DLD1 (cell line): ENCODE data around the gene ADGRV1.
"Not testable (repeated sequence)": the region's sequence is repeated elsewhere in the genome, so short reads cannot be mapped to it uniquely, and the experiment has no call there.

Experiments
- in situ Hi-C: cut with HindIII; loops from 2 replicates; pipeline ENCODE4 v1.10.0; 2017; ENCODE audit warnings: low sequenced_read_pairs

The ADGRV1 gene

GRCh38 chr5:90962481-90962880, 403.9 kb downstream of the ADGRV1 start:
- in situ Hi-C loops = no loop called here

GRCh38 chr5:90965110-90965685, 406.6 kb downstream of the ADGRV1 start:
- in situ Hi-C loops = no loop called here

DNA sequence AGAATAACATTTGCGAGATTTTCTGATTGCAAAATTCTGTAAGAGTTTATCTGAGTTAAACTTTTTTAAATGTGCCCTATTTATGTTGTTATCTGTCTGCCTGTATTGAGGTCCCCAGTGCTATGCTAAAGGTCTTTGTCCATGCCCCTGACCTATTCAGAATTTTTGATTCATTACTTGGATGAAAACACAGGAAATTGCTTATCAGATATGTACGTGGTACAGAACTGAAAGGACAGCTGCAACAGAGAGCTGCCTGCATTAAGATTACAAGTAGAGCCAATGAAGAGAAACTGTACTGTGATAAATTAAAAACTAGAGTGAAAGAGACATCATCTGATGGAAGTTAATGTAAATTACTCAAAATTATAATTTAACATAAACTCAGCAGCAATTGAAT, 408.8 kb downstream of the ADGRV1 start:
- in situ Hi-C loops = no loop called here

GRCh38 chr5:90967851-90968250, 409.3 kb downstream of the ADGRV1 start:
- in situ Hi-C loops = no loop called here

DNA sequence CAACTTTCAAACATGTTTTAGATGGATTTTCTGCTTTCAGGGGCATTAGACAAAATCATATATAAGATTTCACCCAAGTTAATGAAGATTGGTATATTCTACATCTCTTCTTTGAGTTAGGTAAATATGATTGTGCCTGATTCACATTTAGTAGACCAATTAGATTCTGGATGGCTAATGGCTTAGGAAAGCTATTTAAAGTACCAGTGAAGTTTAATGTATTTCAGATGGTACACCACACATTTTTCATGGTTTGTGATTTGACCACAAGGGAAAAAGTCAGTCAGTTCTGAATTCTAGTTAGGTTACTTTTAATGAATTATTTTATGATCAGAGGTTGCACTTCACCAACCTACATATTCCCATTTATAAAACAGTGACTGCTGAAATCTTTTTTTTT, 409.7 kb downstream of the ADGRV1 start:
- in situ Hi-C loops = no loop called here

DNA sequence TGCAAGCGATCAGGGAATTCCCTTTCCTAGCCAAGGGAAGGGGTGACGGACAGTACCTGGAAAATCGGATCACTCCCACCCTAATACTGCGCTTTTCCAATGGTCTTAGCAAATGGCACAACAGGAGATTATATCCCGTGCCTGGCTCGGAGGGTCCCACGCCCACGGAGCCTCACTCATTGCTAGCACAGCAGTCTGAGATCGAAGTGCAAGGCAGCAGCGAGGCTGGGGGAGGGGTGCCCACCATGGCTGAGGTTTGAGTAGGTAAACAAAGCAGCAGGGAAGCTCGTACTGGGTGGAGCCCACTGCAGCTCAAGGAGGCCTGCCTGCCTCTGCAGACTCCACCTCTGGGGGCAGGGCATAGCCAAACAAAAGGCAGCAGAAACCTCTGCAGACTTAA, 411.3 kb downstream of the ADGRV1 start:
- in situ Hi-C loops = not testable (repeated sequence)

GRCh38 chr5:90981177-90981576, 422.6 kb downstream of the ADGRV1 start:
- in situ Hi-C loops = loop anchor here (5.0 kb wide), 1 partner anchor 64 kb away; no protein-coding TSS in a partner anchor

DNA sequence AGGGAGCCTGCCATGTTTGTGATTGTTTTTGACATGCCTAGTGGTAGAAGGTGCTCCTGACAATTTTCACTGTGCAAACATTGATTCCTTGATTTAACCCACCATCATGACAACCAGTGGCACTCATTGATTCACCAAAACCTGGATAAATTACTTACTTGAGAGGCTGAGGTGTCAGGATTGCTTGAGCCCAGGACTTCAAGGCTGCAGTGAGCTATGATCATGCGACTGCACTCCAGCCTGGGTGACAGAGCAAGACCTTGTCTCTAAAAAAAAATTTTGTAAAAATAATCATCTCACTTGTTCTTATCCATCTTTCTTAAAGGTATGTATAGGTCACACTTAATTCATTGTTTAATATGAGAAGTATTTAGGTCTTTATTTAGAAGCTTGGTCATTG, 423.2 kb downstream of the ADGRV1 start:
- in situ Hi-C loops = loop anchor here (5.0 kb wide), 1 partner anchor 65 kb away; no protein-coding TSS in a partner anchor

DNA sequence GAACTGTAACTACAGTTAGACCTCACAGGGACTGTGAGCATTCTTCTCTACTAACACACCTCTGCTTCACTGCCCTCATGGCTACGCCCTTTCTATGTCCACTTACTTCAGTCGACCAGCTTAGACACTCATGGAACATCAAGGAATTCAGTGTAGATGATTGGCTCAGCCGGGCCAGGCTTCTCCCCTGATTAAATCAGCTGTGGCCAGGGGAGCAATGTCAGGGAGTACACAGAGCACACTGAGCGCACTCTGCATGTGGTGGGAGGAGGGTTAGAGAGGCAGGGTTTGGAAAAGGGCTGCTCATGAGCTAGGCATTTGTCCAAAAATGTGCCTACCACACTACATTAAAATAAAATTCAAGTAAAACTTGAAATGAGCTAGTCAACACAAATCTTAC, 424.0 kb downstream of the ADGRV1 start:
- in situ Hi-C loops = loop anchor here (5.0 kb wide), 1 partner anchor 65 kb away; no protein-coding TSS in a partner anchor

GRCh38 chr5:90983148-90983547, 424.6 kb downstream of the ADGRV1 start:
- in situ Hi-C loops = loop anchor here (5.0 kb wide), 1 partner anchor 66 kb away; no protein-coding TSS in a partner anchor

- in situ Hi-C loops = loop anchor here (5.0 kb wide), 1 partner anchor 66 kb away; no protein-coding TSS in a partner anchor
Measured at GRCh38 chr5:90983711-90984124, 425.1 kb downstream of the ADGRV1 start.

GRCh38 chr5:90985341-90985740, 426.7 kb downstream of the ADGRV1 start:
- in situ Hi-C loops = no loop called here

- in situ Hi-C loops = no loop called here
Measured at GRCh38 chr5:90987726-90988125, 429.1 kb downstream of the ADGRV1 start.

- in situ Hi-C loops = no loop called here
Measured at GRCh38 chr5:90991201-90991600, 432.6 kb downstream of the ADGRV1 start.

- in situ Hi-C loops = no loop called here
Measured at GRCh38 chr5:90994796-90995195, 436.2 kb downstream of the ADGRV1 start.

DNA sequence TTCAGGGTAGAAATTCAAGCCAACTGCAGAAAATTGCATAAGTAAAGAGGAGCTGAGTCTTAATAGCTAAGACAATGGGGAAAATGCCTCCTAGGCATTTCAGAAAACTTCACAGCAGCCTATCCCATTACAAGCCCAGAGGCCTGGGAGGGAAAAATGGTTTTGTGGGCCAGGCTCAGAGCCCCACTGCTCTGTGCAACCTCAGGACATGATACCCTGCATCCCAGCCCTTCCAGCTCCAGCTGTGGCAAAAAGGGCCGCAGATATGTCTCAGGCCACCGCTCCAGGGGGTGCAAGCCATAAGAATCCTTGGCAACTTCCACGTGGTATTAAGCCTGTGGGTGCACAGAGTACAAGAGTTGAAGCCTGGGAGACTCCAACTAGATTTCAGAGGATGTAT, 437.5 kb downstream of the ADGRV1 start:
- in situ Hi-C loops = no loop called here

- in situ Hi-C loops = no loop called here
Measured at GRCh38 chr5:90997082-90997481, 438.5 kb downstream of the ADGRV1 start.

DNA sequence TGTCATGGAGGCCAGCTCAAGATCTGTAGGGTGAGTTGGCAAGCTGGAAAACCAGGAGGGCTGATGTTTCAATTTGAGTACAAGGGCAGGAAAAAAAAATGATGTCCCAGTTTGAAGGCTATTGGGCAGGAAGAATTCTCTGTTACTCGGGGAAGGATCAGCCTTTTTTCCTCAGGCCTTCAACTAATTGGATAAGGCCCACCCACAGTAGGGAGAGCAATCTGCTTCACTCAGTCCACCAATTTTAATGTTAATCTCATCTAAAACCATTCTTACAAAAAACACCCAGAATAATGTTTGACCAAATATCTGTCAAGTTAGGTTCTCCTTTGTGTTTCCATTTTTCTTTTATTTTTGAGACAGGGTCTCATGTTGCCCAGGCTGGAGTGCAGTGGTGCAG, 442.1 kb downstream of the ADGRV1 start:
- in situ Hi-C loops = no loop called here

DNA sequence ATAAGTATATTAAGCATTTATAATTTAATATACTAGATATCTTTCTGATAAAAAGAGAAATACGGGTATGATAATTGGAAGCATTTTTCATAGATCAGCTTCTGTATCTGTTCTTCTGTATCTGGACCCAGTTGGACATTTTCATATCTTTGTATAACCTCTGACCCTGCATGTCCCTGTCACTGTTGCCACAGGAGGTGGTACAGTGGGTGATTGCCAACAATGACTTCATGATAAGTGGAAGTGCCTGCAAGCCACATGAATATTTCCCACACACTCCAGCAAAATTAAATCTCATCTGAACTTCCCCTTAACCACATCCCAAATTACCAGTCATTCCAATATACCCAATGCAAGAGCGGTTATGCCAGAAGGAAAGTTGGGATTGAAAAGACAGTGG, 448.1 kb downstream of the ADGRV1 start:
- in situ Hi-C loops = no loop called here

- in situ Hi-C loops = no loop called here
Measured at GRCh38 chr5:91007251-91007650, 448.7 kb downstream of the ADGRV1 start.

DNA sequence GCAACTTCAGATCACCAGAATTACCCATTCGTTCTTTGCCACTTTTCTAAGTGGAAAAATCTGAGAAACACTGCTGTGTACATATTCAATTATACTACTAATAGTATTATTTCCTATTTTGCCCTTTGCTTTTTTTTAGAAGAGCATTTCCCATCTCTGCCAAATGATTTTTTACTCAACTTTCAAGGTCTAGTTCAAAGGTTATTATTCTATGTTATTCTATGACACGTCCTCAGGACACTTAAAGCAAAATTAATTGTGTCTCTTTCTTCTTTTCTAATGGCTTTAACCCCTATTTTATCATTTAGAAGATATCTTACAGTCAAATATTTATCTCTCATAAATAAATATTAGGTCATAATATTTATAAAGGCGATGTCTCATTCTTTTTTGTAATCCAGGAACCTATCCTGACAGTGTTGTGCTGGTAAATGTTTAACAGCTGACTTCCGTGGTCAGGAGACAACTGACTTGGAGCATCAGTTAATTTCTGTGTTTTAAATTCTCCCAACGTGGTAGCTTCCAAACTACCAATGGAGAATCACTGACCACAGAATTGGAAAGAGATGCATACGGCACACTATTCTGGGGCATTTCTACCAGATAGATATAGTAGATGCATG, 449.3 kb downstream of the ADGRV1 start:
- in situ Hi-C loops = no loop called here

GRCh38 chr5:91010090-91010489, 451.5 kb downstream of the ADGRV1 start:
- in situ Hi-C loops = no loop called here

DNA sequence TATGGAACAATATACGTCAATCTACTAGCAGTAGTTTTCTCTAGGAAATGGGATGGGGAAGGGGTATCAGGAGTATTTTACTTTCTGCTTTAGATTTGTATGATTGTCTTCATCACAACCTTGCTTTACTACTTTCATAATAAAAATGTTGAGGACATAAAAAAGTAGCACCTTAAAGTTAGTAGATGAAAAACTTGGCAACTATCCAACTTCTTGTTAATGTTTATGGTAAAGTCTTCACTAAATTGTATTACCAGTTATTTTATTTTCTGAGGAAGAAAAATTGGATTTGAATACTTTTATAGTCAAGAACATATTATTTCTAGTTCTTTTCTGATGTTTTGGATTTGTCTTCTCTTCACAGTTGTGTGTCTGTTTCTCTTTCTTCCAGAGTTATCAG, 452.4 kb downstream of the ADGRV1 start:
- in situ Hi-C loops = no loop called here
